Stimulated activated CD4-positive, alpha-beta T cell treated with anti-CD3 and anti-CD28 coated beads, Interleukin-2, amount 100 ng/mL, for 4 hours (primary cell): Measurements from ENCODE around the gene PLXNA2.

Source experiments
- DNase-seq: peaks from one replicate; pipeline ENCODE4 v3.0.0-alpha.2; 2020; ENCODE audit warnings: low read depth

Gene PLXNA2

DNA sequence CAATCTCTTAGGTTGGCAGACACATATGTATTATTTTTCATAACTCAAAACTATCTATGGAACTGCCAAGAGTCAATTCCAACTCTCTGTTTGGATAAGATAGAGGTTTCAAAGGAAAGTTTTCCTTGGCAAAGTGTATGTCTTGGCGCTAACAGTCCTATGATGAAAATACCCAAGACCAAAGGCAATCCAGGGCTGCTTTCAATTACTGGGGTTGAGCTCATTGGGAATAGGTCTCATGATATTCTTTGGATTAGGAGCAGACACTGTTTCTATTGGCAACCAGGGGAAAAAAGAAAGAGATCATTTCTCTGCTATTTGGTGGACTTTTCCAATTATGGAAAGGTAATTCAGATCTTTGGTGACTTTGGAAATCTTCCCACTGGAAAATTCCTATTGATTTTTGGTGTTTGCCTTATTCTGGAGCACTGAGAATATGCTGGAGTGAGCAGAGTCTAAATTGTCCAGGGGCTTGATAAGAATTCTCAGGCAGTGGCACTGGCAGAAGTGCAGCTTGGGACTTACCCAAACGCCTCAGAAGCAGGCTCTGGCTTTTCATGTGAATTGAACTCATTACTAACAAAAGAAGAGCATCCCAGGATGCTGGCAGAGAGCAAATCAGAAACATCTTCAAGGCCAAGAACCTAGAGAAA is 20.4 kb upstream of the PLXNA2 start:
- DNase-seq, result no peak

DNA sequence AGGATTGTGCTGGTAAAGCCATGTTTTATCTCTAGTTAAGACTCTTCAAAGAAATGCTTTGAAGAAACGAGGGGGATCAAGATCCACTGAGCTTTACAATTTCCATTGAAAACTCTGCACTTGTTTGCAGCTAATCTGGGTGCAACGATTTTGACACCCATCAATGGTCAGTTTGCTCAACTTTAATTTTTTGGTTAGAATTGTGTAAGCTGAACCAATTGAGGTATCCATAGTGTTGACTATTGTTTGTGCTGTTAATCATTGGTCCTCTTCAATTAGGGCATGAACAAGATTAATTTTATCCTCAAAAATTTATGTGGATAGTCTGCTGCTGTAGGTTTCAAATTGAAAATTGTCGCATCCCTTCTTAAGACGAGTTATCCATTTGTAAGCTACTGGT is 17.7 kb upstream of the PLXNA2 start:
- DNase-seq, result no peak

DNA sequence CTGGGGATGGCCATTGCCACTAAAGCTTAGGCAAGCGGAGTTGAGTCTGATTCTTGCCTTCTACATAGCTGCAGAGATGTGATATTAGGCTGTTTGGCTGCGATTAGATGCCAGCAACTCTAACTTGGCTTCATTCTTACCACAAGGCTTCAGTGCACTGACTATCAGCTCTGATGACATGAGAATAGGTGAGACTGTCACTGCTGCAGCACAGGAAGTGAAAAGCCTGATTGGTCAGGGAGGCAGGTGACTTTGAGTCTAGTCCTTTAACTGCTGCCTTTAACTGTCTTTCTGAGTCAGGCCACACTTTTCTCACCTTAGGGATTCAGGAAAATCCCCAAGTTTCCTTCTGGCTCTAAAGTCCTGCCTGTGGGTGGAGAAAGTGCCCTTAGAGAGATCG is 14.1 kb upstream of the PLXNA2 start:
- DNase-seq, result no peak

DNA sequence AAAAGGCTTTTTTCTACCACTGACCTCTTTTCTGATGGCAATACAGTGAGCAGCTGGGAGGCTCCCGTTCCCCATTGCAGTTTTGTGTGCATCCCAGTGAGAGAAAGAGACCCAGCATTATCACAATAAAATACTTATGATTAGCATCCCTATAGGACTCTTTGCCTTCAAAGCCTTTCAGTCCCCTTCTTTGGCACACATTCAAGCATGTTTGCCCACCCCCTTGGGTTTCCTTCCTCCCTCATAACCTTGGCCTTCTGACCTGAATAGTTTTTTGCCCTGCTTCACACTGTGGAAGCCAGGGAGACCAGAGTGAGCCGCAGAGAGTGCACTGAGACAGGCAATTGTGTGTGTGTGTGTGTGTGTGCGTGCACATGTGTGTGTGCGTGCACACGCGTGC is 13.2 kb upstream of the PLXNA2 start:
- DNase-seq, result no peak

DNA sequence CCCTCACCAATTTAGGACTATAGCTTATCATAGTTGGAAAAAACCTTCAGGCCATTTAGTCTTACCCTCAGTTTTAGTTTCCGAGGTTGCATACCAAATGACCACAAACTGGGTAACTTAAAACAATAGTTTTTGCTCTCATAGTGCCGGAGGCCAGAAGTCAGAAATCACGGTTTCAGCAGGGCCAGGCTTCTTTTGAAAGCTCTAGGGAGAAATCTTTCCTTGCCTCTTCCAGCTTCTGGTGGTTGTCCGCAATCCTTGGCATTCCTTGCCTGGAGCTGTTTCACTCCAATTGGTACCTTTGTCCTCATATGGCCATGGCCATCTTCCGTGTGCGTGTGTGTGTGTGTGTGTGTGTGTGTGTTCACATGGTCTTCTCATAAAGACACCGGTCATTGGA is 12.4 kb upstream of the PLXNA2 start:
- DNase-seq, result no peak

DNA sequence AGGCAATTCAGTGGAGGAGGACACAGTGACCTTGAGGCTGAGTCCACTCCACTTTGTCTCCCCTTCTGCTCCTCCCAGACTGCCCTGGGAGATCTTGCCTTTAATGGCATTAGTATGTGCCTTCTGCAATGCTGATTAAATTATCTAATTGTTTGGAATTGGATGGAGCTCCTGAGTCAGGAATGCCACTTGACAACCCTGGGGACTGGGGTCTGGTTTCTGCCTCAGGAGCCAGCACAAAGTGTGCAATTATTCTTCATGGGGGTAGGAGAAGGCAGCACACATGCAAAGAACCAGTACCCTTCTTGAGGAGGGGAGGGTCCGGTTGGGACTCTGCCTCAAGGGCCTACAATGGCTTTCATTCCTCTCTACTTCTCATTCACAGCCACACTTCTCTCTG is 11.9 kb upstream of the PLXNA2 start:
- no peak for DNase-seq

DNA sequence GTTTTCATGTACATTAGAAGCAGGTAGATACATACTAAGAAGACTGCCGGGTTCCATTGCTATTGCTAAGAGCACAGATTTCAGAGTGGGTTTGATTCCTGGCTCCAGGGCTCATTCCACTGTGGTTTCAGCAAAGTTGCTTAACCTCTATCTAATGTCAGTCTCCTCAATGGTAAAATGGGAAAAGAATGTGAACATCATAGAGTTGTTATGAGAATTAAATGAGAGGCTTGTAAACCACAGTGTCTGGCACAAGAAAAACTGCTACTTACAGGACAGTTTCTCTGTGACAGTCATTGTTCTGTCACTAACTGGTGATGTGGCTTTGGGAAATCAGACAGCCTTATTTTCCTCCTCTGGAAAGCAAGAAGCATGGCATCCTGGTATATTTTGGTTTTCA is 10.7 kb upstream of the PLXNA2 start:
- no peak for DNase-seq

DNA sequence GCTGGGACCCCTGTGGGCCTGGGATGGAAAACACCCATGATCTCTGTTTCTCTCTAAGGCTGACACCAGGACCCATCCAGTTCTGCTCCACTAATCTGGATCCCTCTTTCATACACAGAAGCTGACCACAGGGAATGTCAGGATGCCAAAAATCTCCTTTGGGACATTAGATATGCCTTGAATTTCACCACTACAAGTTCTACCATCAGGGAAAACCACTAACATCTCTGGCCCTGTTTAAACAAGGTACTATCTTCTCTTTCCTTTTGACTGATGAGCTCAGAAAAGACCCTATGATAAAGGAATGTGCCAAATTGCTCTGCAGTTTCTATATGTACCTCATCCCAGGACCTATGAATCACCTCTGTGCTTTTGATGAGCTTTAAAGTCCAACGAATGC is 10.2 kb upstream of the PLXNA2 start:
- no peak for DNase-seq

DNA sequence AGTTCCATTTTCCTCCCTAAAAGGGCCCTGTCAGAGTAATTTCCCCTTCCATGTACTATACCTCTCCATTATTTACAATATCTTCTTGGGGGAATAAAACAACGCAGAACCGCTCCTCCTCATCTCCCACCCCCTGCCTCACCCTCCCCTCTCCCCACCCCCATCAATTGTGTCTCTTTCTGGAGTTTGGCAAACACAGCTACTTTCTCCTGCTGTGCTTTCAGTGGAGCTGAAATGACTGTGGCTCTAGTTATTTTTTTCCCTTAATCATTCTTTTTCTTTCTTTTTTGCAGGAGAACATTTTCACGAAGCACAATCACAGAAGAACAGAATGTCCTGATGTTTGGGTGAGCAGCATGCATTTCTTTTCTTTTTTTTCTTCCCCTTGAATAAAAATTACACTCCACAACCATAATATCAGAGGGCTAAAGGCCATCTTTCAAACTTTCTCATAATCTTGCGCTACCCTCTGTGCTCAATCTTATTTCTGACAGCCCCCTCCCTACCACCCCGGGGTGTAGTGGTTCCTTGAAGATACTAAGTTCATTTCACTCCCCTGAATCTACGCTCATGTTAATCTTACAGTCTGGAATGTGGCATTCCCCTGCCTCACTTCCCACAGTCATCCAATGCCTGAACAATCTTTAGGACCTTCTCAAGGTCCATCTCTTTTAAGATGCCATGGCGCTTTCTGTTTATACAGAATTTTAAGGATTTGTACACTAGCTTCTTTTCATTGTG is 8.8 kb upstream of the PLXNA2 start:
- no peak for DNase-seq

DNA sequence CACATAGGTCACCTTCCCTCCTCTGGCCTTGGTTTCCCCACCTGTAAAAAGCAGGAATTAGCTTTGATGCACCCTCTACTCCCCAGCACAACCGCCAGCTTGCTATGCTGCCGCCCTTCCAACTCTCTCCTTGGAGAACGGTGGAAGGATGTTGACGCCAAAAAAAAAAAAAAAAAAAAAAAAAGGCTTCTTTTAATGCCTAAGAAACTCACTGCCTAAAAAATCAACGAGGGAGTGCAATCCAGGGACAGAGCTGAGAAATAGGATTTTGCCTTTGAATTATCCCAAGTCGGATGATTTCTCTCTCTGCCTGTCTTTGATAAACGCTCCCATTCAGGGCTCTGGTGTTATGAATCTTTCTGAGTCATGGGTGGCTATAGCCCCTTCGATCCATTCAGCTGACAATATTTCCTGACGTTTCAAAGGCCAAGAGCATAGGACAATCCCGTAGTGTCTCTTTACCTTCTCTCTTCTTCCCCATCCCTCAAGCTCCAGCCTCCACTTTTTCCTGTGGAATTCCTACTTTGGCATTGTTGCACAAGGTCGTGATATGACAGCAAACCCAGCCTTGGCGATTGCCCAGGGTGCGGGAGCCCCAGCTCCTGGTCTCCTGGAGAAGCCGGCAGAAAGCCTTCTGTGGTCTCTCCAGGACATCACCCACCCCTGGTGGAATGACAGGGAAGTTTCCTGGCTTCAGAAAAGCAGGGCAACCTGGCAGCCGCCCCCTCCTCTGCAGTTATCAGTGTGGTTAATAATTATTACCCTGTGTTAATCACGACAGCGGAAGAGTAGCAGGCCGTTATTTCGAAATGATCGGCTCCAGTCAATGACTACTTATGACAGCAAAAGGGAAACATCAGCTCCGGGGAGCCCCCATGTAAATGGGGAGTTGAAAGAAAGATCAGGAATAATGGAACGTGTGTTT is 8.0 kb upstream of the PLXNA2 start:
- DNase-seq, result no peak

DNA sequence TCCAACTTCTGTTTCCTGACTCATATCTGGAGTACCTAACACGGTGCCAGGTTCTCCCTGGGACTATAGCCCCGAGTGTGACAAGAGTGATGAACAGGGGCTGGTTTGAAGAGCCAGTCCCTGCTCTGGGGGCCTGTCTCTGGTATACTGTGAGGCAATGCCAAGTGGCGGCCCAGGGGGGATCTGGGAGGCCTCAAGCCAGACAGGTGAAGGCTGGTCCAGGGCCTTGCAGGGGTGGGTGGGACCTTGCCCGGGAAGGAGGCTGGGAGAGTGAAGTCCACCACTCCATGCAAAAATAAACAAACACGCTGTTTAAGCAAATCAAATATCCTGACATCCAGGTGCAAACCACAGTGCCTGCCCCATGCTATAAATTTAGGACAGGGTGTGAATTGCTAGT is 6.8 kb upstream of the PLXNA2 start:
- no peak for DNase-seq

DNA sequence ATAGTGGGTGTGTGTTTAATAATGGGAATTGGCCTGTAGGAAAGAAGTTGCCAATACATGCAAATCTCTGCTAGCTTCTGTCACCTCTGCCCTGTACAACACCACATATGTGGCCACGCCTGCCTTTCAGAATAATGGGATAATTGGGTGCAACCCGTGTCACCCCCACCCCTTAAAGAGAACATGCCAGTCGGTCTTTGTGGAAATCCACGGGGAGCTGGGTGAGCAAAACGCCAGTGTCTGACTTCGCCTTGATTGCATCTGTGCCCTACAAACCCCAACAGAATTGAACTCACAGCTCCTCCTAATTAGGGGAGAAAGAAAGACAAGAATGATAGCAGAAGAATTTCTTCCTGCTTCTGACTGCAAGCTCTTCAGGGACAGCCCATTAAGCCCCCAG is 6.4 kb upstream of the PLXNA2 start:
- DNase-seq, result no peak

DNA sequence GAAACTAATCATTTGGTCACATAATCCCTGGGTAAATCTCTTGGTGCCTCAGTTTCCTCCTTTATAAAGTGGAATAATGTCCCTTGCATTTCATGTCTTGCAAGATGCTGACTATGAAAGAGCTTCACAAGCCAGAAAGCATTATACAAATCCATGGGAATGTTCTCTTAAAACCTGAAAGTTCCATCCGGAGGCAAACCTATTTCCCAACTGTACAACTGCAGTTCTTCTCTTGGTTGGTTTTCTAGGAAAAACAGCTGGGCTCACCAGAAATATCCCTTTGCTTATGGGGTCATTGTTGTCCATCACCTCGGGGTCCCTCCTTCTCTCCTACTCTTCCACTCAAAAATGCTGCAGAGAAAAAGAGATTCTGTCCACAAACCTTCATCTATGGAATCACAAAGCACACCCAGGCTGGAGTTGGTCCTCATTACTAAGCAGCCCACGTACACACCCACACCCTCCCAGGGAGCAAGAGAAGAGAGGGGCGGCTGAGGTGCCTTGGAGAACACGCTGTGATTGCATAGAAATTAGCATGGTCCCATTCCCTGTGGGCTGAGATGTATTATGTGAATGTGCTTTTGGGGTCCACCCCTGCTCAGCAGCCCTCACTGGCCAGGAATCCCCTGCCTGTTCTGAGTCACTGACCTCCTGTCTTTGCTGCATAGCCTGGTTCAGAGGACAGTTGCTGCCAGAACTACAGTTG is 5.0 kb upstream of the PLXNA2 start:
- no peak for DNase-seq

DNA sequence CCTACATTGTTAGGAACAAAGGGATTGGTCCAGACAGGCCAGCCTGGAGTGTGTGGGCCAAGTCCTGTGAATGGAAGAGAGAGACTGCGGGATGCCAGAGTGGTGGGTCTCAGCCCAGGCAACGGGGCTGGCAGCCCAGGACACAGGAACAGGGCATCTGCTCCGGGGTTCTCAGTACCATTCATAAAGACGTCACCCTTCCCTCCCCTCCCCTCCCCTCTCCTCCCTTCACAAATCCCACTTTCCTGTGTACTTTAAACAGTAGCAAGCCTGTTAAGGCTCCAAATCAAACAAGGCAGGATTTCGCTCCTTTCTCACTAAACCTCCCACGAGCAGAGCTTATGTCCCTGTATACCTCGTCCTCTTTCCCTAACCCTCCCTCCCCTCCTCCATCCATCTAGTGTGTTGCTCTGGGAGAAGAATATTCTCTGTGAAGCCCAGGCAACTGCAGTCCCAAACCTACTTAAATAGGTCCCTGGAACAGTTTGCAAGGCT is 4.2 kb upstream of the PLXNA2 start:
- DNase-seq, result no peak

DNA sequence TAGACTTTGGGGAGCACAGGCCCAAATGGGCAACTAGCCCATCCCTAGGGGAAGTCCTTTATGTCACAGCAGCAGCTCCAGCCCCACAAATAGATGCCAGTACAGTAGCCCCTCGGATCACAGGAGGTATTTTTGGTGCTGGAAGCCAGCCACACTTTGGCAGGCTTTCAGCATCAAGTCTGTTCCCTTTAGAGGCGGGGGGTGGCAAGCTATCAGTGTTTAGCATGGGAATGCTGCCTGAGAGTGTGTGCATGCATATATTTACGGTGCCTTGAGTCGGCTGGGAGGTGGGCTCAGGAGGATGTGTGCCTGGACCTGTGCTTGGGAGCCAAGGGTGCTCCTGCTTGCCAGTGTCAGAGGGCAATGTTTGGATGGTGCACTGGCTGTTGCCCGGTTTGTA is 3.5 kb upstream of the PLXNA2 start:
- DNase-seq, result no peak

DNA sequence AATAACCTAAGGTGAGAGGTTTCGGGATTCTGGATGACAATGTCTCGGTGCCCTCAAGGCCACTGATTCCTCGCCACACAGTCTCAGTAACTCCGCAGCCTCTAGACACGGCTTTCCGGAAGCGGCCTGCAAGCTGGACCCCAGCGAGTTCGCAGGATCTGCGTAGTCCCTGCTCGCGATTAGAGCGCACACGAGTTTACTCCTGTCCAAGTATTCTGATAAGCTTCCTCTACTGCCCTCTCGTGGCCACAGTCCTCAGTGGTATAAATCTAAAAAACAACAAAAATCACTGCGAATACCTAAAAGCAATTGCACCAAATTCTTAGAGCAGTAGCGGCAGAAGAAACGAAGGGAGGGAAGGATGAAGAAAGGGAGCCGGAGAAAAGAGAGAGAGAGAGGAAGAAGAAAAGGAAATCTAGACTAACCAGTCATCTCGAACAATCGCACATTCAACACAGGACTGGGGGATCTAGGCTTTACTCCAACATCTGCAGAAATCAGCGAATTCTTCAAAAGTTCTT is 1.1 kb upstream of the PLXNA2 start:
- peak; percentile 59 for DNase-seq

DNA sequence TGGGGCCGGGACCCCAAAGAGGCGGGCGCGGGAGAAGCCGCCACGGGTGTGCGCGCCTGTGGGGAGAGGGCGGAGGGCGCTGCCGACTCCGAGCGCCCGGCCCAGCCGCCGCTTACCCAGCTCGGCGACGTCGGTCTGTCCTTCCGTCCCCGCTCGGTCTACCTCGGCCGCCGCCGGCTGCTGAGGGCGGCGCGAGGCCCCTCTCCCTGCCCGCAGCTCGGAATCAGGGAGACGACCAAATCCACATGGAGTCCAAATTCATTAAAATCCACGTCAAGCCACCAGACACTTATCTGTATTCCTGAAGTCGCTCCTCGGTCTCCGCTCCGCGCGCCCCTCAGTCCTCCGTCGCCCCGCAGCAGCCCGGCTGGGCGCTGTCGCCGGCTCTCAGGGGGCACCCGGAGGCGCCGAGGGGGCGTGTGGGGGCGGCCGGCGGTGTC is 637 bp downstream of the PLXNA2 start:
- no peak for DNase-seq

DNA sequence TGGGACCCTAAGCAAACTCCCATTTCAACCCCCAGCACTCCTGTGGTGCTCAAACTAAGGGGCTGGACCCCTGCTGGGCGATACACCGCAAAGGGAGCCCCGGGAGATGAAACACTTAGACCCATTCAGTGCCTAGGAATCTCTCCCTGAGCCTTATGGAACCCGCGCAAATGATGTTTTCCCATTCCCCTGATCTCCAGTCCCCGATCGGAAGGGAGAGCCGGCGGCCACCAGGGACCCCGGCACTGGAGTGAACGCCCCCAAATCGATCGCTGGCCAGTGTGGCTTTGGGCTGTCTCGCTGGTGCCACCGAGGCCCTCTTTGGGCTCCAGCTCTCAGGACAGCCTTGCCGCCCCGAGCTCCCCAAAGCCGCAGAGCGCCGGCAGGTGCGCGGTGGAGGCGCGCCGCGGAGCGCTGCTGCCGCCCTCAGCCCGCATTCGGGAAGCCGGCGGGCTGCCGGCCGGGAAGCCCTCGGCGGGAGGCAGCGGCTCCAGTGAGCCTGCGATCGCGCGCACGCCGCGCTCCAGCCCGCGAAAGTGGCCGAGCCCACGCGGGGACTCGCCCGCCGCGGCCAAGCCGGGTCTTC is 1.1 kb downstream of the PLXNA2 start:
- DNase-seq, result no peak

DNA sequence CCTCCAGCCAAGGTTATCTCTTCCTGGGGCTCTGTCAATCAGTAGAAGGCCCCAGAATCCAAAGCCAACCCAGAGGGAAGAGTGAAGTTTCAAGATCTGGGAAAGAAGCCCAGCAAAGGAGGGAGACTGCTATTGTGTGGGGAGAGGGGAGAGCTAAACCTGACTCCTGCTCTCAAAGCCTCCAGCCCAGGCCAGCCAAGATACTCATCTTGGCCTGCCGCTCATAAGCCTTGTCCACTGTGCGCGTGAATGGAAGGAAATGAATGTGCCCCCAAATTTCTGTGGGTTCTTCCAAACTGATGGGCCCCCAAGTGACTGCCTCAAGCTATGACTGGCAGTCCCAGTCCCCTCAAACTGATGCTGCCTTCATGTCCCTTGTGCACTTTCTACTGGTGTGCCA is 2.0 kb downstream of the PLXNA2 start:
- no peak for DNase-seq

DNA sequence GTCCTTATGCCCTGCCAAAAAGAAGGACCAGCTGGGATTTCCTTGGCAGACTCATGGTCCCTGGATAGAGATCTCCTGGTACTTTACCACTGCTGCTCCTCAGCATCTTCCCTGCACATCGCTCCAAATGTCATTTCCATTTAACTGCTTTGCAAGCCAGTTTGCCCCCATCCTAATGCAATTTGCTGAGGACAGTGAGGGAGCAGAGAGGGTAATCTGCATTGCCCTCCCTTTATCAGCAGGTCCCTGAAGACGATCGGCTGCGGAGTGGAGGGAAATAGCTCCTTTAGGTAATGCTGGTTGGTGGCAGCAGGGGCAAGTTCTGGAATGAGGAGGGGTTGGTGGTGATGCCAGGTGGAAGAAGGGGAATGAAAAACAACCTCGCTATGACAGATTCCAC is 2.7 kb downstream of the PLXNA2 start:
- DNase-seq, result no peak

DNA sequence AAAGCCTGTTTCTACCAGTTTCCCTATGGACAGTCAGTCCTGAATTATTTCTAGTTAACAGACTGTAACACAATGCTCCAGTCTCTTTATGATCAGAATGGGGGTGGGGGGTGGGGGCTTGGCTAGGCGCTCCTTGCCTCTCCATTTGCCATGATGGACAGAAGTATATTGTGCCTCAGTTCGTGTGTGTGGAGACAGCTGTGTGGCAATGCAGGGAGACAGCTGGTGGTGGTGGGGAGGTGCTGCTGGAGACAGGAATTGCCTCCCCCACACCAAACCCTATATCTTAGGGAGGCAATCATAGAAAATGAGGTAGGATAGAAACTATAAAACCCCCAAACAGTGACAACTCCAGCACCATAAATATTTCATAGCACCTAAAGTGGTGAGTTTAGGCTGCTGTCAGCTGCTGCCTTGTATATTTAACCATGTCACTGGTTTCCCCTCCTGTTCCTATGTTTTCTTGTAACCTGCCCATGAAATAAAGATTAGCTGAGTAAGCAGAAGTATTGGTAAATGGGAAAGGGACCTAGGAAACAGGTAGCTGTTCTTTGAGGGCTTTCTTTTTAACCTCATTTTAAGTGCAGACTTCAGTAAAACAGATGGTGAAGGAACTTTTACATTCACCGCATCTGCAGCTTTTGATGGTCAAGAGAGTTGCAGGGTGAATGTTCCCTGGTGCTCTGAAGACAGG is 3.4 kb downstream of the PLXNA2 start:
- DNase-seq, result no peak
